GM12801 (cell line): ENCODE results near the gene TUBA1A.

Experiments used
- TF ChIP-seq, protein P1 (sequence below): IDR thresholded peaks from one replicate; pipeline ENCODE4 v1.5.1; 2011; ENCODE audit warnings: control low read depth; ENCODE audit not compliant: insufficient read length; ENCODE audit errors: extremely low read depth

TUBA1A gene

DNA sequence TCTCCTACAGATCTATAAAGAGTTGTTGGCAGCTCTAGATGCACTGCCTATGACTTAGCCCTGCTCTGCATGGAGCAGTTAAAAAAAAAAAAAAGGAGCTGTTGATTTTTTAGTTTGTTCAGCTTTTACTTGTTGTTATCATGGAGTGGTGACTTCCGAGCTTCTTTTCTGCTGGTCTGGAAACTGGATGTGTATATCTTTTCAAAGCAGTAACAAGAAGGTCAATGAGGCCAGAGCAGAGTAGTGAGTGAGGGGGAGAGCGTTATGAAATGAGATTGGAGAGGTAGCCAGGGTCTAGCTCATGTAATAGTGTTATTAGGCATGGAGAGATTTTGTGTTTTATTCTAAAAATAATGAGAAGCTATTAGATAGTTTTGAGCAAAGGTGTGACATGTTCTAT lies 44.5 kb downstream of the TUBA1A start:
- TF ChIP-seq, protein P1, sequence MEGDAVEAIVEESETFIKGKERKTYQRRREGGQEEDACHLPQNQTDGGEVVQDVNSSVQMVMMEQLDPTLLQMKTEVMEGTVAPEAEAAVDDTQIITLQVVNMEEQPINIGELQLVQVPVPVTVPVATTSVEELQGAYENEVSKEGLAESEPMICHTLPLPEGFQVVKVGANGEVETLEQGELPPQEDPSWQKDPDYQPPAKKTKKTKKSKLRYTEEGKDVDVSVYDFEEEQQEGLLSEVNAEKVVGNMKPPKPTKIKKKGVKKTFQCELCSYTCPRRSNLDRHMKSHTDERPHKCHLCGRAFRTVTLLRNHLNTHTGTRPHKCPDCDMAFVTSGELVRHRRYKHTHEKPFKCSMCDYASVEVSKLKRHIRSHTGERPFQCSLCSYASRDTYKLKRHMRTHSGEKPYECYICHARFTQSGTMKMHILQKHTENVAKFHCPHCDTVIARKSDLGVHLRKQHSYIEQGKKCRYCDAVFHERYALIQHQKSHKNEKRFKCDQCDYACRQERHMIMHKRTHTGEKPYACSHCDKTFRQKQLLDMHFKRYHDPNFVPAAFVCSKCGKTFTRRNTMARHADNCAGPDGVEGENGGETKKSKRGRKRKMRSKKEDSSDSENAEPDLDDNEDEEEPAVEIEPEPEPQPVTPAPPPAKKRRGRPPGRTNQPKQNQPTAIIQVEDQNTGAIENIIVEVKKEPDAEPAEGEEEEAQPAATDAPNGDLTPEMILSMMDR: no peak

DNA sequence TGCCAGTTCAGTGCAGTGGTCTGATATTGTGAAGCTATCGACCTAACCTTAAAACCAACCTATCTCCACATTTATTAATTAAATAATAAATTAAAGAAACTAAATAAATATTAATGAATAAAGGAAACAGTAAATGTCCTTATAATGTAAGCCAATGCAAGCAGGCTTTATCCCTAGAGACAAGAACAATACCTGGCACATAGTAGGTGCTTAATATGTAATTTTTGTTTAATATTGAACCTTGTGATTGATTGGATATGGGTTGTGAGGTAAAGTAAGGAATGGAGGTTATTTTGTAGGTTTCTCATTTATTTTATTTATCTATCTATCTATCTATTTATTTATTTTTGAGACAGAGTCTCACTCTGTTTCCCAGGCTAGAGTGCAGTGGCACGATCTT lies 49.9 kb downstream of the TUBA1A start:
- TF ChIP-seq, protein P1: no peak

DNA sequence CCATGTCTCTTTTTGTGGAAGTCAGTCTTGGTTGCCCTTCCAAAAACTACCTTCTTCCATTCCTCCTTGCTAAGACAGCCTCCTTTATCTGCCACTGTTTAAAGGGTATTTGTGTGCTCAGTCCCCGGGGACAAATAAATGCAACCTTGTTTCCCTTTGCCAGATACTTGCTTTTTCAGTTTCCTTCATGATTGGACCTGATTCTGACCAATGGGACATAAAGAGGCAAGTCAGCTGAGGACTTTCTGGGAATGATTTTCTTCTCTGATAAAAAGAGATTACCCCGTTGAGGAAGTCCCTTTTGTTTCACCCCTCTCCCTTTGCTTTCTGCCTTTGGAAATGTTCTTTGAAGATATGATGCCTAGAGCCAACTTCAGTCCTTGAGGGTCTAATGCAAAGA lies 50.3 kb downstream of the TUBA1A start:
- TF ChIP-seq, protein P1: no peak

DNA sequence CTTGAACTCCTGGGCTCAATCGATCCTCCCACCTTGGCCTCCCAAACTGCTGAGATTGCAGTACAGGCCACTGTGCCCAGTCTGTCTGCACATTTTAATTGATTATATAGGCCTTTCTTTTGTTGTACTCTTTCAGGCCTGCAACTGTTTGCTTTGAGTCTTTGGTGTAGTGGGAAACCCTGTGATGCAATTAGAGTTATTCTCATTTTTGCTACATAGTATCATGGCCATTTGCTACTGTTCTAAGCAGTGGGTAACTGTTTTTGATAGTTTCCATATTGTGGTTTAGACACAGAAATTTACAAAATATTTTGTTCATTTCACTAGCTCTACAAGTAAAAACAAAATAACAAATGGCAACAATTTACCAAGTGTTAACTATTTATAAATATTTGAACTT lies 51.4 kb downstream of the TUBA1A start:
- TF ChIP-seq, protein P1: no peak
